NCI-H748 treated with DMSO at 0.1 percent for 48 hours (cell line): ENCODE results near the gene SARS1.
"Not testable (repeated sequence)": the region's sequence is repeated elsewhere in the genome, so short reads cannot be mapped to it uniquely, and the experiment has no call there.

Source experiments
- DNase-seq: peaks from one replicate; lab custom pipeline; 2025; lab: John Stamatoyannopoulos, UW

SARS1 gene, protein sequence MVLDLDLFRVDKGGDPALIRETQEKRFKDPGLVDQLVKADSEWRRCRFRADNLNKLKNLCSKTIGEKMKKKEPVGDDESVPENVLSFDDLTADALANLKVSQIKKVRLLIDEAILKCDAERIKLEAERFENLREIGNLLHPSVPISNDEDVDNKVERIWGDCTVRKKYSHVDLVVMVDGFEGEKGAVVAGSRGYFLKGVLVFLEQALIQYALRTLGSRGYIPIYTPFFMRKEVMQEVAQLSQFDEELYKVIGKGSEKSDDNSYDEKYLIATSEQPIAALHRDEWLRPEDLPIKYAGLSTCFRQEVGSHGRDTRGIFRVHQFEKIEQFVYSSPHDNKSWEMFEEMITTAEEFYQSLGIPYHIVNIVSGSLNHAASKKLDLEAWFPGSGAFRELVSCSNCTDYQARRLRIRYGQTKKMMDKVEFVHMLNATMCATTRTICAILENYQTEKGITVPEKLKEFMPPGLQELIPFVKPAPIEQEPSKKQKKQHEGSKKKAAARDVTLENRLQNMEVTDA

DNA sequence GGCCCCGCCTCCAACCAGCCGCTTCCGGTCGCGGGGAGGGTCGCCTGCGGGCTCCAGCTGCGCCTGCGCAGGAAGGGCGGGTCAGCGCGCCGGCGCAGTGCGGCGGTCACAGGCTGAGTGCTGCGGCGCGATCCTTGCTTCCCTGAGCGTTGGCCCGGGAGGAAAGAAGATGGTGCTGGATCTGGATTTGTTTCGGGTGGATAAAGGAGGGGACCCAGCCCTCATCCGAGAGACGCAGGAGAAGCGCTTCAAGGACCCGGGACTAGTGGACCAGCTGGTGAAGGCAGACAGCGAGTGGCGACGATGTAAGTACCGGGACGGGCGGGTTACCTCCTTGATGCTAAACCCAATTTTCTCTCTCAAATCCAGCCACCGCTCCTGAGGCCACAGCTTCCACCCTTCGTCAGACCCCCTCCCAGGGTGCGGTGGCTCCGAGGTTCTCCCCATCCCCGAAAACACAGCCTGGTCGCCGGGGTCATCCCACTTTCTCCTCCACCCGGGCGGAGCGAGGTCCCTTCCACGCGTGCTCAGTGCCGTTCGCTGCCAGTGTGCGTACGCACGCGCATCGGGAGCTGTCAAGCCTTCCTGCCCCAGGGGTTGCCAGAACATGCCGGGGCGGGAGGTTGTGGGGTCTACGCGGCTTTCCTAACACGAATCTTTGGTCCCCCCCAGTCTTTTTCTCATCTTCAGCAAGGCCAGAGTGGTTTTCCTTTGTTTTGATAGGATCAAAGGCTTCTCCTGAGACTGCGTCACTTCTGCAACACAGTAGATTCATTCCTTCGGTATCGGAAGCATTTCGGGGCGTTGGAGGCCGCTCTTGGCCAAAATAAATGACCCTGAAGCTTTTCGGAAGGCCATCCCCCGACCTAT, at the start of gene SARS1:
SARS1 (plus strand) TSS at position 95 of the 870 bp plus-strand sequence; CDS start at position 170, 75 bp downstream.
- DNase-seq, result peak; percentile 81

DNA sequence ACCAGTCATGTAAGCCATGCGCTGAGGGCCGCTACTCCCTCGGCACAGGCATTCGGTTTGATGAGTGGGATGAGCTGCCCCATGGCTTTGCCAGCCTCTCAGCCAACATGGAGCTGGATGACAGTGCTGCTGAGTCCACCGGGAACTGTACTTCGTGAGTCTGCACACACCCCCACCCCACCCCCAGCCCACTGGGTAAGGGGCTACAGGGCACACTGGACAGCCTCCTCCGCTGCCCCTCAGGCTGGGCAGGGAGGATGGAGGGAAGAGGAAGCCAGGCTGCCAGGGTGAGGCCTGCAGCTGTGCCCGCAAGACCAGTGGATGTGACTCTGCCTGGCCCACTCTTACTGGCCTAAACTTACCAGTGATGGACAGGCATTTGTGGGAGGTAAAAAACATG, 49.2 kb upstream of the SARS1 start:
- no peak for DNase-seq

DNA sequence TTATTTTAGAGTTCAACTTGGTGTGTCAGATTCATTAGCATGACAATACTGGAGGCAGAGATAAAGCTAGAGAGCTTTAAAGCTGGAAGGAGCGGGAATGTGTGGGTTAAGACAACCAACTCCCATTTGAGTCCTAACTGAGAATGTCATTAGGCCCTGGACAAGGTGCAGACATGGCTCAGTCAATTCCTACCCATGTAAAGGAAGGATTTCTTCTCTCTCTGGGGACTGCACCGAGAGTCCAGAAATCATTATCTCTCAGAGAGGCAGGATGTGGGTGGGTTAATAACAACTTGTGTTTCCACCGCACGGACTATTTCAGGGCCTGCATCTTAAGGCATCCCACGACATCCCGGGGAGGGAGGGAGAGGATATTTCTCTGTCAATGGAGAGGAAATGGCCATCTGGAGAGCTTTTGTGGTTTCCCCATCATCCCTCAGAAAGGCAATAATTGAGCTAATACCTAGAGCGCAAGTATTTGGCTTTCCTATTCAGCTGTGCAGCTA, 46.7 kb upstream of the SARS1 start:
- DNase-seq, result no peak

DNA sequence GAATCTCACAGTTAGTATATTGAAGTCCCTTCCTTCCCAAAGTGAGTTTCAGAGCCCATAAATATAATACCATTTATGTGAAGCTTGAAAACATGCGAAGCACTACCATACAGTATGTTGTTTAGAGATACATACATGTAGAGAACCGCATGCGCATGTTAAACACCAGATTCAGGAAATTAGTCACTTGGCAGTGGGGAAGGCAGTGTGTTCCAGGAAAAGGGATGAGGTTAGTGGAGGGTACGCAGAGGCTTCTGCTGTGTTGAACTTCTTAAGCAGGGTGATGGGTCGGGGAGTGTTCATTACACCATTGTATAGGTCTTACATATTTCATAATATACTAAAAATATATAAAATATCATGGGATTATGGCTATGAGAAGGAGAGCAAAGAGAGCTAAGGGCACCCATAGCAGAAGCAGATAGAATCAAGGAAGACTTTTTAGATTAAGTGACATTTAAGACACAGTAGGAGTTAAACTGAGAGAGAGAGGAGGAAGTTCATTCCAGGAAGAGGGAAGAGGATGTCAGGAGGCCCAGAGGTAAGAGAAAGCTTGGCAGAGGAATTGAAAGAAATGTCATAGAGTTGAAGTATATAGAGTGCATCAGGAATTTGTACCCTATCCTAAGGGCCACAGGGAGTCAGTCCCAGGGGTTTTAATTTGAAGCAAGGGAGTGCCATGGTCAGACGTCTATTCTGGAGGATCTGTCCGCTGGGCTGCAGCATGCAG, 43.5 kb upstream of the SARS1 start:
- no peak for DNase-seq

DNA sequence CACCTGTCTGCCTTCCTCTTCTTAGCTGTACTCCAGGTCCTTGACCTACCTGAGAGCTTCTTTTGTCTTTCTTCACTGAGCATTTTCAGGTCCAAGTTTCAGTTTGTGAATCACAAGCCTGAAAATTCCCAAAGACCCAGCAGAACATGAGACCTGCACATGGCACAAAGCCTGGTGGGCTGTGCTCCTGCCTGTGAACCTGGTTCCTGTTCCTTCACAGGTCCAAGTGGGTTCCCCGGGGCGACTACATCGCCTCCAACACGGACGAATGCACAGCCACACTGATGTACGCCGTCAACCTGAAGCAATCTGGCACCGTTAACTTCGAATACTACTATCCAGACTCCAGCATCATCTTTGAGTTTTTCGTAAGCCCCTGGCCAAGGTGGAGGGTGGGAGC, 42.1 kb upstream of the SARS1 start:
- DNase-seq, result no peak

DNA sequence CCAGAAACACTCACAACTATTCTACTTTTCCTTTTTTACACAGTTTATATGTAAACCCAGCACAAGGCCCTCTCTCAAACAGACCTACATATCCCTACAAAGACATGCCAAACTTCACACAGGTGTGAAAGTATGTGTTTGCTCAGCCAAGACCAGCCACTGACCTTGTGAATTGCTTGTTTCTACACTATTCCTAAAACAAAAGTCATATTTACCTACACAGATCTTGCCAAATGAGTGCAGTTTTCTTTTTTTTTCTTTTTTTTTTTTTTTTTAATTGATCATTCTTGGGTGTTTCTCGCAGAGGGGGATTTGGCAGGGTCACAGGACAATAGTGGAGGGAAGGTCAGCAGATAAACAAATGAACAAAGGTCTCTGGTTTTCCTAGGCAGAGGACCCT, 37.4 kb upstream of the SARS1 start:
- not testable (repeated sequence) for DNase-seq

DNA sequence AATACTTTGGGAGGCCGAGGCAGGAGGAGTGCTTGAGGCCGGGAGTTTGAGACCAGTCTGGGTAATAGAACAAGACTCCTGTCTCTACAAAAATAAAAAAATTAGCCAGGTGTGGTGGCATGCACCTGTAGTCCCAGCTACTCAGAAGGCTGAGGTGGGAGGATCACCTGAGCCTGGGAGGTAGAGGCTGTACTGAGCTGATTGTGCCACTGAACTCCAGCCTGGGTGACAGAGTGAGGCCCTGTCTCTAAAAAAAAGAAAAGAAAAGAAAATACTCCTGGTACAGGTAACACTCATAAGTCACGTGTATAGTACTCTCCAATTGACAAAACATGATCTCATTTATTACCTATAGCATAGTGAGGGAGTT, 33.0 kb upstream of the SARS1 start:
- DNase-seq, result not testable (repeated sequence)

DNA sequence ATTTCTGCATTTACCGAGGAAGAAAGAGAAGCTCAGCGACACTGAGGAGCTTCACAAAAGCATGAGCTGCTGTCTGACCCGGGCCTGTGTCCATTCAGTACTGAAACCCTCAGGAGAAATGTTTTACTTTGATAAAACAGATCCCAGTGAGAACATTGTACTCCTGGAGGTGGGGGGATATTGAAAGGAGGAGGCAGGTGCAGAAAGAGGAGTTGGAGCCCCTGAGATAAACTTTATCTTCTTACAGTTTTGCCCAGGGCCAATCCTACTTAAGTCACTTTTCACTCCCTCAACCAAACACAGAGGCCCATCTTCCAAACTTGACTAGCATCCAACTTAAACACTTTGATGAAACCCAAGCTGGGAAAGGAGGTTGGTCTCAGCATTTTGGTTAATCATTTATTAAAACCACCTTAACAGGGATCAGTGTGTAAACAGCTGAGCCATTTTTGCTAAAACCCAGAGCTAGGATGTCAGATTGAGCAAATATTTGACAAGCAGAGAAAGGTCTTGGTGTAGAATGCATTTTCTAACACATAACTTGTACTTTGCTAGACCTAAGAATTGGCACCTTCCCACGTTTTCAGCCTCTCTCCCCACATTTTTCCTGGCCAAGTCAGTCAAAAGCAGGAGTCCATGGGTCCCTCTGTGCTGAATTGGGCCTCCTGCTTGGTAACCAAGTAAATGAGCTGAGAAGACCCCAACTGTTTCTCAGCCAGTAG, 32.5 kb upstream of the SARS1 start:
- DNase-seq, result no peak

DNA sequence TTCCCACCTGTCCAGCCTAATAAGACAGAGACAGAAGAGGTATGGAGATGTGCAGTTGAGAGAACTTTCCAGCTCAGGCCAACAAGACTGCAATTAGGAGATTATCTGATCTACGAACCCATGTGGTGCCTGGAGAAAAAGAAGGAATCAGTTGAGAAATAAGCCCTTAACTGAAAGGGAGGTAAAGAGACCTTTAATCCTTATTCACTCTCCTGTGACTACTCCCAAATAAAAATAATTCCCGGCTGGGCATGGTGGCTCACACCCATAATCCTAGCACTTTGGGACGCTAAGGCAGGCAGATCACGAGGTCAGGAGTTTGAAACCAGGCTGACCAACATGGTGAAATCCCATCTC, 31.9 kb upstream of the SARS1 start:
- DNase-seq, result no peak

DNA sequence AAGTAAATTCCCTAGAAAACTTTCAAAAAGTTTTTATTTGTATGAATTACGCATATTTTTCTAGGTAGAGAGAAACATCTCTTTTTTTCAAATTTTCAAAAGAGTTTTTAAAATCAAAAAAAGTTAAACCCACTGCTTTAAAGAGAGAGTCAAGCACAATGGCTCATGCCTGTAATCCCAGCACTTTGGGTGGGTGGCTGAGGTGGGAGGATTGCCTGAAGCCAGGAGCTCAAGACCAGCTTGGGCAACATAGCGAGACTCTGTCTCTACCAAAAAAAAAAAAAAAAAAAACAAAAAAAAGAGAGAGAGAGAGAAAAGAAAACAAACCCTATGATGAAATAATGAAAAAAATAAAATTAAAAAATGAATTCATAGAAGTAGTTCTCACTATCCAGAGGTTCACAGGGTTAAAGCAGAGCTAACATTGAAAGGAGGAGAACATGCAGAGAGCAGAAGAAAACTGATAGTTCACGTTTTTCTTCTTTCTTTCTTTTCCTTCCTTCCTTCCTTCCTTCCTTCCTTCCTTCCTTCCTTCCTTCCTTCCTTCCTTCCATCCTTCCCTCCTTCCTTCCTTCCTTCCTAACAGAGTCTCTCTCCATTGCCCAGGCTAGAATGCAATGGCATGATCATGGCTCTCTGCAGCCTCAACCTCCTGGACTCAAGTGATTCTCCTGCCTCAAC, 30.5 kb upstream of the SARS1 start:
- DNase-seq, result no peak

DNA sequence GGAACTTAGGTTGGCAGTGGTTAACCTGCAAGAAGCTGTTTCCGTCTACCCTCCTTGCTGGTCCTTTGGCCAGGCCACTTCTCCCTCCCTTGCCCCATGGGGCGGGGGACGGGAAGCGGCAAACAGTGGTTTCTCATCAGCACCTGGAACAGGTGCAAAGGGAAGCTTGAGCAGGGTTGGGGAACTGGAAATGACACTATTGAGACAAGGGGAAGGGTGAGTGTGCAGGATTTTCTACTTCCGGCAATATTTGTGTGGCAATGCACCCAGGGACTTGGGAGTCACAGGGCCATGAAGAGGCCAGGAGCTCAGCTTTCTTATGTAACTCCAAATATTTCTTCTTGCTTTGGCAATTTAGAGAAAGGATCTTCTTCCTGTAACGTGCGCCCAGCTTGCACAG, 29.0 kb upstream of the SARS1 start:
- no peak for DNase-seq

DNA sequence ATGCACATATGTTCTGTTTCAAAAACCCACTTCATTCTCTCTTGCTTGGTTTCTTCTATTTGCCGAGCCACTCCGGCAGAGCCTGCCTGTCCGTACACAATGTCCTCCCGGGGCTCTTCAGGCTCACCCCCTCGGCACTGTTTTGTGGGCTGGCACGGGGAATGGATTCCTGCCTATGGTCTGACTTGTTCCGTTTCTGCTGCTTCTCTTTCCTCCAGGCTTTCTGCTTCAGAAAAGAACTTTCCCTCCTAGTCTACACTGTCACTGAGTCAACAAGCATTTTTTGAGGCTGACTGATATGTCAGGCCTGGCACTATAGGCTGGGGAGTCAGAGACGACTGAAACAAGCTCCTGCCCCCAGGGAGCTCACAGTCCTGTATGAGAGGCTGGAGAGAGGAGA, 28.4 kb upstream of the SARS1 start:
- DNase-seq, result no peak

DNA sequence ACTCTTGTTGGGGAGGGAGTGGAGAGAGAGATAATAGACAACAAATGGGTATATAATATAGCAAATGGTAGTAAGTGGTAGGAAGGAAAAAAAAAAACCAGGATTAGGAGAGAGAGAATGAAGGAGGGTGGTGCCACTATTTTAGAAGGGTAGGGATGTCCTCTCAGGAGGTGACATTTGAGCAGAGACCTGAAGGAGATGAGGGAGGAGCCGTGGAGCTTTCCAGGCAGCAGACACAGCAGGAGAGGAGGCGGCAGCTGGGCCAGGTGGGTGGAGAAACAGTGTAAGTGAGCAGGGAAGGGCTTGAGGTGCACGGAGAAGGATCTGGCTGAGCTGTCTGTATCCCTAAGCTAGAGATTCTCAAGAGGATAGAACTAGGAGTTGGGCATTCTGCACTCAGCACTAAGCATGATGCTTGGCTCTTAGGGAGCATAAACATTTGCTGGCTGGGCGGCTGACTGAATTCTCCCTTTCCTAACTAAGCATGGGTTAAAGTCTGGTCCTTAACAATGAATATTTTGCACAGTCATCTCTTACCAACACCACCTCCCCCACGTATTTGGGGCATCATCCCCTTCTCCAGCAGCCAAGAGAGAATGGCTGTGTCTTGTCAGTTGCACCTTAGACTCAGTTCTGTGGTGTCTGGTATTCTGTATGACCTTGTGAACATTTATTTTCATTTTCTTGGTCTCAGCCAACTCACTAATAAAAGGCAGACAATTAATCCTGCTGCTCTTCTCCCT, 27.6 kb upstream of the SARS1 start:
- DNase-seq, result no peak

DNA sequence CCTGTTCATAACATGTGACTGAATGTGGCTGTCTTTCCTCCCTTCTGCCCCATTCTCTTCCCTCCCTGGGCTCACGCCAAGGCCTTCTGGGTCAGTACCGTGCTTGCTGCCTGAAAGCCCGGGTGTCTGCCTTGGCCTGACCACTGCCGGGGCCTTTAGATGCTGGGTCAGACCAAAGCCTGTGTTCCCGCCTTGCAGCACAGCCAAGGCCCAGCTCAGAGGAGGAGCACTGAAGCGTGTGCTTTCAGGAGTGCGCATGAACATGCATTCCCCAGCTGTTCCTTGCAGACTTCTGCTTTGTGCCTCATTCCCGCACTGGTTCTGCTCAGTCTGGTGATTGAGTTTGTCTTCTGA, 27.0 kb upstream of the SARS1 start:
- no peak for DNase-seq

DNA sequence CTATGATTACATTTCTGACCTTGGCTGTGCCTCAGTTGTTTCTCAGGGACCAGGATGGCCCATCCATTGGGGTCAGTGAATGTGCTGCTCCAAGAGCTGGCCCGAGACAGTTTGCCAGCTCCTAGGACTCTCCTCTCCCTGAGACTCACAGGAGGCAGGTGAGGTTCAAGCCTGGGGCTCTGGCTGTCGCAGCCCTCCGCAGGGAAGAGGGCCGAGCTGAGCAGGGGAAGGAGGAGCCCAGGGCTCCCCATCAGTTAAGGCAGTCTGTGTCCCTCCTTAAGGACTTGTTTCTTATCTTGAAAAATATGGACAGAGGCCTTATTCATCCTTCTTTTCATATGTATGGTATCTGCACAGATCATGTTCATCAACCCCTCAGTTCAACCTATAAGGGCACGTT, 26.6 kb upstream of the SARS1 start:
- DNase-seq, result no peak

DNA sequence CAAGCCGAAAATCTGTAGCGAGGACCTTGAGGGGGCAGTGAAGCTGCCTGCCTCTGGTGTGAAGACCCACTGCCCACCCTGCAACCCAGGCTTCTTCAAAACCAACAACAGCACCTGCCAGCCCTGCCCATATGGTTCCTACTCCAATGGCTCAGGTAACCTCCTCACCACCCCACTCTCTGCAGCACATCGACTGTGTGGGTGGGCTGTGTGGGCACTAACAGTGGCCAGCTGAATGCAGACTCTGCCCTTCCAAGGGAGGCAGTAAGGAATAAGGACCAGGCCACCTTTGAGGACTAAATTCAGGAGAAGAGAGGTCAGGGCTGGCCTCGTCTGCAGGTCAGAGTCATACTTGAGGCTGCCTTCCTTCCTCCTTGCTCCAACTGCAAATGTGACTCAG, 25.5 kb upstream of the SARS1 start:
- no peak for DNase-seq

DNA sequence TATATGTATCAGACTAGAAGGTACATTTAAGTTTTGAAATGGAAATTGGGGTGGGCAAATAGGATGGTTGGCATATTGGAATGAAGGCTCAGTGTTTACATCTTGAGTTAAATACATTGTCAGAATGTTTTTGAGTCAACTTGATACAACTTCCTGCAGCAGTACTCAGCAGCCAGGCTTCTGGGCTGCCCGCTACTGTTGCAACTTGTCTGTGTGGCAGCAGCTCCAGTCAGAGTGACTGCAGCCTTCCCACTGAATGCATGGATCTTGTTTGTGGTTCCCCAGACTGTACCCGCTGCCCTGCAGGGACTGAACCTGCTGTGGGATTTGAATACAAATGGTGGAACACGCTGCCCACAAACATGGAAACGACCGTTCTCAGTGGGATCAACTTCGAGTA, 24.9 kb upstream of the SARS1 start:
- DNase-seq, result no peak

DNA sequence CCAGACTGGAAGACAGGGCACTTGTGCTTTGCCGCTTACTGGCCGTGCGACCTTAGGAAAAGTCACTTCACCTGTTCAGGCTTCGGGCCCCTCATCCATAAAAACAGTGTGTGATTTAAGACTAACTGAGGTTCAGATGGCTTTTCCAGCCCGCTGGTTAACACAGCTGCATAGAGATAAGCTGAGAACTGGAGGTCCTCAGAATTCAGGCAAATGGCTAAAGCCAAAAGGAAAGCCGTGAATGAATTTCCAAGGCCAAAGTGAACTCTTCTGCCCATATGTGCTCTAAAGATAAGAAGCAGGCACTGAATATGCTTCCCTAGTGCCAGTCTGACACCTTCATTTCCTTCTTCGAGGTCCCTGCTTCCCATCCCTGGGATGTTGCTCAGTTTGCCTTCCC, 23.5 kb upstream of the SARS1 start:
- no peak for DNase-seq

DNA sequence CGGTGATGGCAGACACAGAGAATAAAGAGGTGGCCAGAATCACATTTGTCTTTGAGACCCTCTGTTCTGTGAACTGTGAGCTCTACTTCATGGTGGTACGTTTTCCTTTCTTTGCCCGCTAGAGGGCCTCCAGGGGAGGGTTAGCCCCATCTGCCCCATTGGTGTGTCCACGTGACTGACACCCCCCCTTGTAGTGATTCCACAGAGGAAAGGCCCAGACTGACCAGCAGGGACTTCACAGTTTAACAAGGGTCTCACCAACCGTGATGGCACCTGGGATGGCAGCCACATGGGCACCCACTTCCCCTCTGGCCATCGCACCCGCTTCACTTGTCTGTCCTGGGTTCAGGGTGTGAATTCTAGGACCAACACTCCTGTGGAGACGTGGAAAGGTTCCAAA, 22.3 kb upstream of the SARS1 start:
- no peak for DNase-seq

DNA sequence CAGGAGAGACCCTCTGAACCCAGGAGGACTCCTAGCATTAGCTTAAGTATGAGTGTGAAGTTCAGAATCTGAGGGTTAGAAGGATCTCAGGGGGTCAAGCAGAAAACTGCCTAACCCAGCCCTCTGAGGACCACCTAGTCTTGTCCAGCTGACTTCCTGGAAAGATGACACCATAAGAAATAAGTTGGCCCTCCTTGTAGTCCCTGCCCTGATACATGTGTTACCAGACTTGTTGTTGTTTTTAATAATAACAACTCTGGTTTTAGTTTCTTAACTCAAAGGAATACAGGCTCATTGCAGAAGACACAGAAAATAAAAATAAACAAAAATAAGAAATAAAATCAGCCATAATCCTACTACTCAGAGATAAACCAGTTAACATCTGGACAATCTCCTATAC, 21.8 kb upstream of the SARS1 start:
- no peak for DNase-seq
